ENCODE results near the gene DENND1A.
A peak's percentile ranks its signal among the peaks of the same experiment; 100 is the strongest.

The DENND1A gene

GRCh38 chr9:123421801-123422455, 508.0 kb downstream of the DENND1A start:
- DNase-seq = no peak

DNA sequence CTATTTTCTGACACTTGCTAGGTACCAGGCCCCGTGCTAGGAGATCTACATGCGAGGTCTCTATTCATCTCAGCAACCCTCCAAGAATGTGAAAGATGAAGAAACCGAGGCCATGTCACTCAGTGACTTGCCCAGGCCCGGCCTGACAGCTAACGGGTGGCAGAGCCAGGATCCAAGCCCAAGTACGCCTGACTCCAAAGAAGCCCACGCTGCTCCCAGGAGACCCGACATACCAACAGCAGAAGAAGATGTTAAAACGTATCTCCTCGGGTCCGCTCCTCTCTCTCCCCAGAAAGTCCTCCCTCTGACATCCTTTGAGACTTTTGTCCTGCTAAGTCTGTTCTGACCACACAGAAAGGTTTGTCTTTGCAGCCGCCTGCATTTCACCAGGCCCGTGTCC, 508.7 kb downstream of the DENND1A start:
- DNase-seq = no peak

- DNase-seq = peak in 1 of 3 experiments; percentile 63
Observed at GRCh38 chr9:123420592-123421111, 509.3 kb downstream of the DENND1A start.

- DNase-seq = no peak
Observed at GRCh38 chr9:123419721-123420591, 510.0 kb downstream of the DENND1A start.

DNA sequence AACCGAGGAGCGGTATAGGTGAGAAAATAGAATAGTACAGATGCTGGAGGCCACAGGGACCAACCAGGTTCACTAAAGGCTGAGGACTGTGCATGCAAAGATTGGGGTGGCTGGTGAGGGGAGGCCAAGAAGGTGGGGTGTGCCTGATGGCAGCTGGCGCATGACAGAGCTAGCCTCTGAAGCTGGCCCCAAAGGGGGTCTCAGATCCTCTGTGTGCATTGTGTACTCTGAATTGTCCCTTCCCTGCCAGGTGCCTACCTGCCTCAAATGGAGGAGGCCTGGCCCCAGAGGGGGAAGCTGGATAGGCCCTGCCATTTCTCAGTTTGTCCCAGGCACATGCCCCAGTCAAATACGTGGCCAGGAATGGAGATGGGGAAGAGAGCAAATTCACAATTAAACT, 510.8 kb downstream of the DENND1A start:
- DNase-seq = no peak

DNA sequence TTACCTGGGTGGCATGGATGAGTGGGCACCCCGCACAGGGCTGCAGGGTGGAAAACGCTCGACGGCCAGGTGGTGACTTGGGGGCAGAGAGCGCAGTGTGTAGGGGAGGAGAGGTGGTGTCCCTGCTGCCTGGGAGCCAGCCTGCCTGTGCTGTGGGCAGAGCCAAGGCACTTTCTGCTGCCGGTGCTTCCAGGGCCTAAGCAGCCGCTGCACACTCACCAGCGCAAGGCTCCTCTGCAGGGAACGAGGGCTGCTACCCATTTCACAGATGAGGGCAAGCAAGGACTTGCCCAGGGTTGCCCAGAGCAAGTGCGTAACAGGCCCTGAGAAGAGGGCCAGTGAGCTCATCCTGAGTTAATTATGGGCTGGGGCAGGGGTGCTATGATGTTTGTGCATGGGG, 511.4 kb downstream of the DENND1A start:
- peak in 1 of 3 experiments; percentile 62 for DNase-seq

- DNase-seq = no peak
Observed at GRCh38 chr9:123418052-123418430, 511.9 kb downstream of the DENND1A start.

- no peak for DNase-seq
Observed at GRCh38 chr9:123417289-123418051, 512.5 kb downstream of the DENND1A start.

DNA sequence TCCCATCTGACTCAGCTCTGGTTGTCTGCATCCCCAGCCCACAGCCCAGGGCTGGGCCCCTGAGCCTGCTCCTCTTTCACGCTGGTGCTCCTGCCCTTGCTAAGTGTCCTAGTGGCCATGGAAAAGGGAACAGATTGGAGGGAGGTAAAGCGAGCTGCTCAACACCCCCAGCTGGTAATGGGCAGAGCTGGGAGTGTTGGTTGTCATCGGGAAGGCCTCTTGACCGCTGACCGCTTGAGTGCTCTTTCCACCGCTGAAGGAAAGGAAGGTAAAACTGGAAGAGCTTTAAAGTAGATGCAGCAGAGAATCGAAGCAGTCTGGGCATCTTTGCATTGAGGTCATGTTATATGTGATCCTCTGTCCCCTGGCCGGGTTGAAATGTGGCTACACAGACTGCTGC, 513.8 kb downstream of the DENND1A start:
- no peak for DNase-seq

- DNase-seq = no peak
Observed at GRCh38 chr9:123414936-123415930, 514.7 kb downstream of the DENND1A start.

DNA sequence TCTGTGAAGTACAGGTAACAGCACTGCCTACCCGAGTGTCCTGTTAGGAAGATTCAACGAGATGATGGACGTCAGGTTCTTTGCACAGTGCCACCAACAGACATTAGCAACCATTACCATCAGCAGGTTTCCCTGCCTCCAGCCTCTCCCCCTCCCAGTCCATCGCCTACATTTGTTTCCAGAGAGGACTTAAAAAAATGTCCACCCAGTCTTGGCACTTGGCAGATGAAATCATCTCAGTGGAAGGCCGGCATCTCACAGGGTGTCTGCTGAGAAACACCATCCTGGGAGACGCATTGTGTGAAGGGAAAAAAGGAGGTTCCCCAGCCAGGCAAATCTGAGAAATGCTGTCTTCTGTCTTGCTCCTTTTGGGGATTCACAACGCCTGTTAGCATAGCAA, 515.7 kb downstream of the DENND1A start:
- no peak for DNase-seq

DNA sequence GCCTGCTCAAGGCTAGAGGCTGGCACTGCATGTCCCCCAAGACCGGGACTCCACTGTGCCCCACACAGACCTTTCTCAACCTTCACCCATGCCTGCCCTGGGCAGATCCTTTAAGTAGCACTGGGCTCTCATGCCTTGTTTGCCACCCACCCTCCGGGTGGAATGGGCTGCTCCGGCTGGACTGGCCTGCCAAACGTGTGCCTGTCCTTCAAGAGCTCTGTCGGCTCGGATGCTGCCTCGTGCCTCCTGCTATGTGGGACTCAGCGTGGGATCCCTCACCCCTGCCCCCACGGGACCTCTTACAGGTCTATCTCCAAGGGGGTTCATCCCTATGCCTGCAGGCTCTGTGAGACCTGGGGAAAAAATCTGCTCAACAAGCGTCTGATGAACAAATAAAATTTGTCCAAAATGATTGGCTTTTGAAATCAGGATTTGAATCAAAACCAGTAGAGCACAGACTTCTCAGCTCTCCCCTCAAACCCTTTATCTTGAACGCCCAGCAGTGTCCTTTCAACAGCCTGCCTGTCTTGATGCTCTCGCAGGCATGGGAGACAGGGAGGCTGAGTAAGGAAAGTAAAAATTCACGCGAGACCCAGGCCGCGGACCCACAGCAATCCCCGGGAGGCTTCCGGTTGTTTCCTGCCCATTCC, 517.6 kb downstream of the DENND1A start:
- DNase-seq = no peak

DNA sequence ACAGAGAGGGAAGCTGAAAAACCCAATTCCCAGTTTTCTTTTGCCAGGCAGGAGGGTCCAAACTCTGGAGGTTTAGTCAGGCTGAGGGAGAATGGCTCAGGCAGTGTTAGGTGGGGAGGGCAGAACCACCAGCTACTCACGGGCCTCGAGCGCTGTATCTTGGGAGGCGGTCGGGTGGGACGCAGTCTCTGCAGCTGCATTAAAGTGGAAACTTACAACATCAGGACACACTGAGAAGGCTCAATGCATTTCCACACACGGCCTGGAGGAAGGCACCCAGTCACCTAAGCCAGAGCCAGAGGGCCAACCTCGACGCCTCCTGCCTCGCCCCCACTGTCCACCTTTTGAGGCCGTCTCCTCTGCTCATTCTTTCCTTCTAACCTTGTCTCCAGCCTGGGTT, 518.3 kb downstream of the DENND1A start:
- no peak for DNase-seq

GRCh38 chr9:123411191-123411590, 518.7 kb downstream of the DENND1A start:
- DNase-seq = no peak

- DNase-seq = no peak
Observed at GRCh38 chr9:123410281-123410910, 519.5 kb downstream of the DENND1A start.

DNA sequence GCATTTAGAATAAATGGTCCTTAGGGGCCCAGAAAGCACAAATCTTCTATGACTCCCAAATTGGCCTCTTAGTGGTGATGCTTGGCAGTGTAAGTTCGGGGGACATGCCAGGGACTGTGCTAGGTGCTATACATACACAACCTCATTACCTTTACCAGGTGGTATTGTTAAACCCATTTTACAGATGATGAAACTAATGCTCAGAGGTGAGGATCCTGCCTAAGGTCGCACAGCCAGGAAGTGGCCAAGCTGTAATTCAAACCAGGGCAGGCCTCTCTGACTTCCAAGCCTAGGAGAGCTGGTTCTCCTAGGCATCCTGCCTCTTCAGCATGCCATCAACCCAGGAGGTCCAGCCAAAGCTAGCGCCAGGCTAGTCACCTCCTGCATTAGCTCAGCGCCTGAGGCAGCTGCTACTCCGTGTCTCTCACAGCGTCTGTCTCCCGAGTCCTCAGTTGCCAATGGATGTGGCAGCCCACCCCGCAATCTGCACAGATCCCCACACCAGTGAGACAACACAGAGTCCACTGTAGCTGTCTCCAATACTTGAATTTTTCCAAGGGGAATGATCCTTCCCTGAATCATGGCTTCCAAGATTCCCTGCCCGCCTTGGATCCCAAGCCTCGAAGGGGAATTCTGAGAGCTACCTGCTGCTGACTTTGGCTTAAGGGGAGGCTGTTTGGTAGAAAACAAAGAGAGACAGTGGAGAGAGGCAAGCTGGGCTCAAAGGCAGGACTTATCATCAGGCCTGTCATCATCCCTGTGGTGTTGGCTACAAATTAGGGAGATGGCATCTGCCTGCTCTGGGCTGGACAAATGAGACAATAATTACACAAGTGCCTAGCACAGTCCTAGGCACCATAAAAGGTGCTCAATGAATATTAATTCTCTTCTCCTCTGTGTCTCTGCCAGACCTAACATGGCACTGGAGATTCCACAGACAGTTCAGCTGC, 521.3 kb downstream of the DENND1A start:
- DNase-seq = peak in 1 of 3 experiments; percentile 40

DNA sequence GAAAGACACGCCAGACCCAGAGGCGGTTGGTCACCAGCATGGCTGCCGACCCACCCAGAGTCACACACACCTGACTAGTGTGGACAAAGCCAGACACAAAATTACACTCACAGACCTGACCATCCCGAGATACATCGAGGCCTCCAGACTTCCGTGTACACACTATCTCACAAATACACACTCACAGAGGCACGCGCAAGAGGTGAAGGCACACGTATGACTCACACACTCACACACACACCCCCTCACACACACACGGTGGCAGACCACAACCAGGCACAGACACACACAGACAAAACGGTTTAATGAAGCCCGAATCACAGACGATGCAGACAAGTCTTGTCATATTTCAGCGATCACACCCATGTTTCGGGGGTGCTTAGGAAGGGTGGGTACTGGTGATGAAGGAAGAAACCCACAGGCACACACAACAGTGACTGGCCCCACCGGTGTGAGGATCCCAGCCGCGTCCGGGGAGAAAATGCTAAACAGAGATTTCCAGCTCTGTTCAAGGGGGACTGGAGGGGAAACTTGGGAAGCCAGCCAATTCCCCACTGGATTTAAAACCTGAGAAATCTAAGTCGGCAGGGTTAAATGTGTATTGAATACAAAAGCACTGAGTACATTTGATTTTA, 522.6 kb downstream of the DENND1A start:
- DNase-seq = no peak

DNA sequence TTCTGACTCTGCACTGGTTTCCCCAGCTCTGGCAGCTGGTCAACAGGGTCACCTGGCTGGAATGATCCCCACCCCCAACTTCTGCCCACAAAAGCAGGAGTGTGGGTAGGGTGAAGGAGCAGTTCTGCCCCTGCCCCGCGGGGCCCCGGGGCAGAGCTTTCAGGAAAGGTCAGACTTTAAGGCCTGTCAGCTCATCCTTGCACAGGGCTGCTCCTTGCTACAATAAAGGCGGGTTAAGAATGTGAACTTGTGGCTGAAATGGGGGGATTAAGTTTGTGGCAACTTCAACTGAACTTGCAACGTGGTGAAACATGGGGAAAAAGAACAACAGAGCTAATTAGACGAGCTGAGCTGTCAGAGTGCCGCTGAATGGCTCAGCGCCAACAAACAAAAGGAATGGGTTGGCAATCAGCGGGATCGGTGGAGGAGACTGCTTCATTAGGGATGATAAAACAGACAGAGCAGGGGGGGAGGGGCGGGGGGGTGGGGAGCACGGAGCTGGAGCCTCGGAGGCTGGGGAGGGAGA, 523.2 kb downstream of the DENND1A start:
- peak in 2 of 3 experiments; percentile 85 to 92 for DNase-seq

DNA sequence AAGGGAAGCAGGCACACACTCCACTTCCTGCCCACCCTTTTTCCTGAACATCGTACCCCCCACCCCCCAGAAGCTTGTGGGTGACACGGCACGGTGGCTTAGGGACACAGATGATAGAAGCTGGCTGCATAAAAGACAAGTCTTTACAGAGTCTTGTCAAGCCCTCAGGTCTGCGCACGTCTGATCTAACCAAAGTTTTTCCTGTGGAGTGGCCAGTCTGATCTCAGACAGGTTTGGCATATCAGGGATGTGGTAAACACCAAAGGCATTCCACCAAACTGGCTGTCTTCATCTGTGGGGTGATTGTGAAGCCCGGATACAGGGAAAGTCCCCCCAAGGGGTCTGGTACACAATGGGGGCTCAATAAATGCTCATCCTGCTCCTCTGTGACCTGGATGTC, 523.9 kb downstream of the DENND1A start:
- no peak for DNase-seq
